GM21717 (cell line): ENCODE data around the gene FBXO34.
"Not testable (repeated sequence)": the region's sequence is repeated elsewhere in the genome, so short reads cannot be mapped to it uniquely, and the experiment has no call there.

ENCODE experiments used
- ATAC-seq: cut with Tn5 transposase; IDR thresholded peaks from one replicate; pipeline ENCODE4 v1.9.1; 2021; ENCODE audit warnings: mild to moderate bottlenecking, moderate library complexity; ENCODE audit not compliant: unreplicated experiment

Gene FBXO34

DNA sequence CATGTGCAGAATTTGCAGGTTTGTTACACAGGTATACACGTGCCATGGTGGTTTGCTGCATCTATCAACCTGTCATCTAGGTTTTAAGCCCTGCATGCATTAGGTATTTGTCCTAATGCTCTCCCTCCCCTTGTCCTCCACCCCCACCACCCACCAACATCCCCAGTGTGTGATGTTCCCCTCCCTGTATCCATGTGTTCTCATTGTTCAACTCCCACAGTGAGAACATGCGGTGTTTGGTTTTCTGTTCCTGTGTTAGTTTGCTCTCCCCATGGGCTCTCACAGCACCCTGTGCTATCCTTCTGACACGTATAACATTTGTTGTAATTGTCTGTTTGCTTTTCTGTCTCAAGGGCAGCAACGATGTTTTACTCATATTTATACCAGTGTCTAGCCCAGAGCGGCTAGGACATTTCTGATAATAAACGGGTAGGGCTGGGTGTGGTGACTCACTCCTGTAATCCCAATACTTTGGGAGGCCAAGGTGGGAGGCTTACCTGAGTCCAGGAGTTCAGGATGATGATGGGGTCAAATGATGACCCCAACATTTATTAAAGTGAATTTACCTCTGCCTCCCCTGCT lies 73.5 kb downstream of the FBXO34 start:
- not testable (repeated sequence) for ATAC-seq

- no peak for ATAC-seq
Measured at GRCh38 chr14:55347040-55347439, 75.8 kb downstream of the FBXO34 start.

DNA sequence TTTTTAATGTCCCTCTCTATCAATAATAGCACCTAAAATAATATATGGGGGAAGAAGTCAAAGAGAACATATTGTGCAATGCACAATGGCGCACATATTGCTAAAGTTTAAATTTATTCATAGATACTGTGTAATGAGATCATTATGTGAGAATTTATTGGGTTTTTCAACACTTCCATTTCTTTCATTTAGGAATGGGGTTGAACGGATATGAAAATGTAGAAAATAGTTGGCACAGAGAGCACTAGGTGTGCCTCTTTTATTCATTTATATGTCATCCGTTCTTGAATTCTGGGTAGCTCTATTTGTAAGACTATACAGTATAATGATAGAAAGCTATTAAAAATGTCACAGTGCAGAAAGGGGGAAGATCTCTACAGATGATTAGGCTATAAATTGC lies 76.5 kb downstream of the FBXO34 start:
- no peak for ATAC-seq

DNA sequence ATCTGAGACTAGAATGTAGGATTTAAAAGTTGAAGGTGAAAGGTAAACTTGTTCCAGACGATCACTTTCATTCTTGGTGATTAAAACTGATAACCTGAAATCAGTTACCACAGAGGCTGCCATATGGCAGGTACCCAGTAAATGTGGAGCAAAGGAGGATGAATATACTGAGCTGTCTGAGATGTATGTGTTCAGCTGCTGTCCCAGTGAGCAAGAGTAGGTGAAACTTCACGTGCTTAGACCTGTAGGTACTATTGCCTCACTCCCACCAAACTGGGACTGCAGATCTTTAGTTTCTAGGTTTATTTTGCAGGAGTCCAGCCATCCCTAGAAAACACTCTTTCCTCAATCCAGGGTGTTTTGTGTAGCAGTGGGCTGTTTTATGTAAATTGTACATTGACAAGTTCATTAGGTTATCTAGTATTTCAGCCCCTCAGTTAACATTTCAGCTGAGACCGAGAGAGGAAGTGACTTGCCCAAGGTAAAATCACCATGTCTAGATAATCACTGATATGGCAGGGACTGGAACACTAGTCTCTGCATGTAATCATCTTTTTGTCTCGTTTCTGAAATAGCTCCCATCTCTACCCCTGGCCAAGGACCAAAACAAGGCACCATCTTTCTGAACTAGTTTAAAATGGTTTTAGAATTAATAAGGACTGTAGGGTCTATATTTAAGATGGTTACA lies 77.7 kb downstream of the FBXO34 start:
- no peak for ATAC-seq

GRCh38 chr14:55349565-55349964 lies 78.3 kb downstream of the FBXO34 start:
- ATAC-seq, result no peak

DNA sequence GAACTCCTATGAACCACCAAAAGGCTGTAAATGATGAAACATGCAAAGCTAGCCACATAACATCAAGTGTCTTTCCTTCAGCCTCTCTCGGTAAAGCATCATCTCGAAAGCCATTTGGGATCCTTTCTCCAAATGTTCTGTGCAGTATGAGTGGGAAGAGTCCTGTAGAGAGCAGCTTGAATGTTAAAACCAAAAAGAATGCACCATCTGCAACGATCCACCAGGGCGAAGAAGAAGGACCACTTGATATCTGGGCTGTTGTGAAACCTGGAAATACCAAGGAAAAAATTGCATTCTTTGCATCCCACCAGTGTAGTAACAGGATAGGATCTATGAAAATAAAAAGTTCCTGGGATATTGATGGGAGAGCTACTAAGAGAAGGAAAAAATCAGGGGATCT lies 79.2 kb downstream of the FBXO34 start:
- no peak for ATAC-seq

DNA sequence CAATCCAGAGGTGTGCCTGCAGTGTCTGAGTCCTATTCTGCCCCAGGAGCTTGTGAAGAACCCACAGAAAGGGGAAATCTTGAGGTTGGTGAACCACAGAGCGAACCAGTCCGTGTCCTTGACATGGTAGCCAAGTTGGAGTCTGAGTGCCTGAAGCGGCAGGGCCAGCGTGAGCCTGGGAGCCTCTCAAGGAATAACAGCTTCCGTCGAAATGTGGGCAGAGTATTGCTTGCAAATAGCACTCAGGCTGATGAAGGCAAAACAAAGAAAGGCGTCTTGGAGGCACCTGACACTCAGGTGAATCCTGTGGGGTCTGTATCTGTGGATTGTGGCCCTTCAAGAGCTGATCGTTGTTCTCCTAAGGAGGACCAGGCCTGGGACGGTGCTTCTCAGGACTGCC lies 79.9 kb downstream of the FBXO34 start:
- ATAC-seq, result no peak

DNA sequence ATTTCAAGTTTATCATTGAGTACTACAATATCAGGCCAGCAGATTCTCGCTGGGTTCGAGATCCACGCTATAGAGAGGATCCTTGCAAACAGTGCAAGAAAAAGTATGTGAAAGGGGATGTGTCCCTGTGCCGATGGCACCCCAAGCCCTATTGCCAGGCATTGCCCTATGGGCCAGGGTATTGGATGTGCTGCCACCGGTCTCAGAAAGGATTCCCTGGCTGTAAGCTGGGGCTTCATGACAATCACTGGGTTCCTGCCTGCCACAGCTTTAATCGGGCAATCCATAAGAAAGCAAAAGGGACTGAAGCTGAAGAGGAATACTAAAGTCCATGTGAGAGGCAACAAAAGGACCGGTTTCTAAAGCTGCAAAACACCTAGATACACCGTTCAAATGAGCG lies 81.0 kb downstream of the FBXO34 start:
- no peak for ATAC-seq

GRCh38 chr14:55353686-55354467 lies 82.7 kb downstream of the FBXO34 start:
- no peak for ATAC-seq

- ATAC-seq, result peak; percentile 63
Measured at GRCh38 chr14:55354500-55354899, 83.3 kb downstream of the FBXO34 start.

GRCh38 chr14:55355922-55356321 lies 84.7 kb downstream of the FBXO34 start:
- ATAC-seq, result no peak

DNA sequence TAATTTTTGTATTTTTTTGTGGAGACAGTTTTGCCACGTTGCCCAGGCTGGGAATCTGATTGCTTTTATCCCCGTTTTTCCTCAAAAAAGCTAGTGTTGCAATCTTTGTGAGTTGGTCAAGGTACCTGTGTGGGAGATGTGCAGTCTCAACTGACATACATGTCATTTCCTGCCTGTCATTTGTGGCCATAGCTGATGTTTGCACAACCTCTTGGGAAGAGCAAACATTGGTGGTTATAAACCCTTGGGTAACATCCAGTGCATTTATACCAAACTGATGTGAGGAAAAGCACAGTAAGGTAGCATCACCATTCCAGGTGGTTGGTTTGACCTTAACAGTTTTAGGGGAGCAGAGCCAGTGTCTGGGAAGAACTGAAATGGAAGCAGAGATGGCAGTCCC lies 85.7 kb downstream of the FBXO34 start:
- ATAC-seq, result no peak

DNA sequence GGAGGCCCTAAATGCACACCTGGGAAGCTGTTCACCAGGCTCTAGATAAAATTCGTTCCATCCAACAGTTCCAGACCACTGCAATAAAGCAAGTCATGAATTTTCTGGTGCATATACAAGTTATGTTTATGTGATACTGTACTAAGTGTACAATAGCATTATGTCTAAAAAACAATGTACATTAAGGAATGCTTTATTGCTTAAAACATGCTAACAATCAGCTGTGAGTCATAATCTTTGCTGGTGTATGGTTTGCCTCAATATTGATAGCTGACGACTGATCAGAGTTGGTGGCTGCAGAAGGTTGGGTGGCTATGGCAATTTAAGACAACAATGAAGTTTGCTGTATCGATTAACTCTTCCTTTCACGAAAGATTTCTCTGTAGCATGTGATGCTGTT lies 88.1 kb downstream of the FBXO34 start:
- ATAC-seq, result no peak

- ATAC-seq, result no peak
Measured at GRCh38 chr14:55361190-55361589, 90.0 kb downstream of the FBXO34 start.

GRCh38 chr14:55366271-55366670 lies 95.0 kb downstream of the FBXO34 start:
- no peak for ATAC-seq

- ATAC-seq, result no peak
Measured at GRCh38 chr14:55370883-55371455, 99.7 kb downstream of the FBXO34 start.

DNA sequence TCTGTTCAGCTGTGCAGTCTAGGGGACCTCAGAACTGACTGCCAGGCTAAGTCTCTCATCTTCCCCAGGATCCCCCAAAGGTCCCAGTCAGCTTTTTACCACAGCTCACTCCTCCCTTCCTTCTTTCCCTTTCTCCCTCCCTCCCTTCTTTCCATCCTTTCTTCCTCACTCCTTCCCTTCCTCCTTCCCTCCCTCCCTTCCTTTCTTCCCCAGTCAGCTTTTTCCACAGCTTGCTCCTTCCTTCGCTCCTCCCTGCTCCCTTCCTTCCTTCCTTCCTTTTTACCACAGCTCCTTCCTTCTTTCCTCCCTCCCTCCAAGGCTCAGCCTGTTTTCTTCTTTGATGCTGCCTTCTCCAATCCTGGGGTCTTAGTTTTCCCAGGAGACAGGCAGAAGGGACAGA lies 101.2 kb downstream of the FBXO34 start:
- ATAC-seq, result no peak

DNA sequence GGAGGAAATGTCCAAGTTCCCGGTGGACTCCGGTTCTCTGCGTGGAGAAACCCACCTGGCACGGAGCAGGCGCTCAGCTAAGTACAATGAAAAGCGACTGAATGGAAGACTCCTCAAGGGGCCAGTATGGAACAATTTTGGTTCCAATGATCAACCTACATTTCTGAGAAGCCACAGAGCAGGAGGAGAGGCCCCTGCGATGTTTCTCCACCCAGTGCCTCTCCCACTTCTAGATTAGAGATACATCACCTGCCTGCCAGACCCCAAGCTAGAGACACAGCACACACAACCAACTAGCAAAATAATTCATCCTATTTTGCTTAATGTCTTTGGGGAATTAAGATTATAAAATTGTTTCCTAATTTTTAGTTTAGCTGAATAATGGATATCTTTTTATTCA lies 101.6 kb downstream of the FBXO34 start:
- no peak for ATAC-seq

GRCh38 chr14:55373784-55374705 lies 102.8 kb downstream of the FBXO34 start:
- no peak for ATAC-seq

DNA sequence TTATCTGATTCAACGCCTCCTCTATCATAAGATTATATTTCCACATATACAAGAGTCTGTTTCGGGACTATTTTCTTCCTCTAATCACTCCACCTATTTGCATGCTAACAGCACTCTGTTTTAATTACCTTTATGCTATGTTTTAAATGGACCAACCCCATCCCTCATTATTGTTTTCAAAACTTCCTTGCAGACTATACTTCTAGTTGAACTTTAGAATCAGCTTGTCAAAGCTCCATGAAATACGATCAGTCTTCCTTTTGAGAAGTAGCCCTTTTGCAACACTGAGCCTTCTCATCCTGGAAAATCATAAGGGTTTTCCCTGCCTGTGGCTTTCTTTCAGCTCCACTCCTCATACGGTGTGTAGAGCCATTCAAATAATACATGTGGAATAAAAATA lies 103.5 kb downstream of the FBXO34 start:
- no peak for ATAC-seq

GRCh38 chr14:55377236-55377635 lies 106.0 kb downstream of the FBXO34 start:
- no peak for ATAC-seq
